ENCODE results near the gene TAS1R1.

DNA sequence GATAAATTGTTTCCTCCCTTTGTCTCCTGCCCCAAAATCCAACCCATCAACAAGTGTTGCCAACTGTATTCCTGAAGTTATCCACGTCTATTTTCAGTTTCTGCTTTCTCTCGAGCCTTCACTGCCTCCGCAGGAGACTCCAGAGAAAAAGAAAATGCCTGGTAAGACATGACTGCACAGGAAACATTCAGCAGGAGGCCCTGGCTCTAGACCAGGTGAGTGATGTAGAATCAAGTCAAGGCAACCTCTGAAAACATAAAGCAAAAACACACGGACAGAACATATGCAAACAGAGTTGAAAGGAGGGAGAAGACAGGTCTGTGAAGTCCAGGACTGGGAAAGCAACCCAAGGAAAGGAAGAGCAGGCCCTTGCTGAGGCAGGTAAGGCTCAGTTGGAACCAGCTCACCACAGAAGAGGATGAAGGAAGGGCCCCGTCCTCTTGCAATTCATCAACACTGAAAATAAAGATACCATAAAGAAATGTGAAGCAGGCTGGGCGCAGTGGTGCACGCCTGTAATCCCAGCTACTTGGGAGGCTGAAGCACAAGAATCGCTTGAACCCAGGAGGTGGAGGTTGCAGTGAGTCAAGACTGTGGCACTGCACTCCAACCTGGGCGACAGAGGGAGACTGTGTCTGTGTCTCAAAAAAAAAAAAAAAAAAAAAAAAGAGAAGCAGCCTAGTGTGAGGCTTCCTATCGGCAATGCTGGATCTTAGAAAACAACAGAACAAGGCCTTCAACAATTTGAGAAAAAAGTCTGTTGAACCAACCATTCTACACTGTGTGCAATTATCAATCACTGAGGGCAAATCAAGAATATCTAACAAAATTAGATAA, 9.6 kb upstream of the TAS1R1 start:
- no peak for TF ChIP-seq CHD1 (IDR thresholded peaks at IDR 0.05; ENCODE audit: low read depth, low read length)
- TF ChIP-seq POLR2A (IDR thresholded peaks at IDR 0.05; ENCODE audit: low read depth, low read length), result no peak
- TF ChIP-seq EP300 (IDR thresholded peaks at IDR 0.05; ENCODE audit: borderline replicate concordance in 1 of 2, control insufficient read depth in 1 of 2, low read depth in 2 of 2, low read length in 2 of 2), result no peak
- TF ChIP-seq, protein P1, sequence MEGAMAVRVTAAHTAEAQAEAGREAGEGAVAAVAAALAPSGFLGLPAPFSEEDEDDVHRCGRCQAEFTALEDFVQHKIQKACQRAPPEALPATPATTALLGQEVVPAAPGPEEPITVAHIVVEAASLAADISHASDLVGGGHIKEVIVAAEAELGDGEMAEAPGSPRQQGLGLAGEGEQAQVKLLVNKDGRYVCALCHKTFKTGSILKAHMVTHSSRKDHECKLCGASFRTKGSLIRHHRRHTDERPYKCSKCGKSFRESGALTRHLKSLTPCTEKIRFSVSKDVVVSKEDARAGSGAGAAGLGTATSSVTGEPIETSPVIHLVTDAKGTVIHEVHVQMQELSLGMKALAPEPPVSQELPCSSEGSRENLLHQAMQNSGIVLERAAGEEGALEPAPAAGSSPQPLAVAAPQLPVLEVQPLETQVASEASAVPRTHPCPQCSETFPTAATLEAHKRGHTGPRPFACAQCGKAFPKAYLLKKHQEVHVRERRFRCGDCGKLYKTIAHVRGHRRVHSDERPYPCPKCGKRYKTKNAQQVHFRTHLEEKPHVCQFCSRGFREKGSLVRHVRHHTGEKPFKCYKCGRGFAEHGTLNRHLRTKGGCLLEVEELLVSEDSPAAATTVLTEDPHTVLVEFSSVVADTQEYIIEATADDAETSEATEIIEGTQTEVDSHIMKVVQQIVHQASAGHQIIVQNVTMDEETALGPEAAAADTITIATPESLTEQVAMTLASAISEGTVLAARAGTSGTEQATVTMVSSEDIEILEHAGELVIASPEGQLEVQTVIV (IDR thresholded peaks at IDR 0.05; ENCODE audit: borderline replicate concordance, partially characterized antibody), result no peak
- TF ChIP-seq, protein P2, sequence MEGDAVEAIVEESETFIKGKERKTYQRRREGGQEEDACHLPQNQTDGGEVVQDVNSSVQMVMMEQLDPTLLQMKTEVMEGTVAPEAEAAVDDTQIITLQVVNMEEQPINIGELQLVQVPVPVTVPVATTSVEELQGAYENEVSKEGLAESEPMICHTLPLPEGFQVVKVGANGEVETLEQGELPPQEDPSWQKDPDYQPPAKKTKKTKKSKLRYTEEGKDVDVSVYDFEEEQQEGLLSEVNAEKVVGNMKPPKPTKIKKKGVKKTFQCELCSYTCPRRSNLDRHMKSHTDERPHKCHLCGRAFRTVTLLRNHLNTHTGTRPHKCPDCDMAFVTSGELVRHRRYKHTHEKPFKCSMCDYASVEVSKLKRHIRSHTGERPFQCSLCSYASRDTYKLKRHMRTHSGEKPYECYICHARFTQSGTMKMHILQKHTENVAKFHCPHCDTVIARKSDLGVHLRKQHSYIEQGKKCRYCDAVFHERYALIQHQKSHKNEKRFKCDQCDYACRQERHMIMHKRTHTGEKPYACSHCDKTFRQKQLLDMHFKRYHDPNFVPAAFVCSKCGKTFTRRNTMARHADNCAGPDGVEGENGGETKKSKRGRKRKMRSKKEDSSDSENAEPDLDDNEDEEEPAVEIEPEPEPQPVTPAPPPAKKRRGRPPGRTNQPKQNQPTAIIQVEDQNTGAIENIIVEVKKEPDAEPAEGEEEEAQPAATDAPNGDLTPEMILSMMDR (IDR thresholded peaks at IDR 0.05 in 2 of 3, conservative IDR thresholded peaks at IDR 0.05 in 1 of 3; ENCODE audit: control insufficient read depth in 2 of 3, extremely low read depth in 1 of 3, insufficient read depth in 1 of 3, low read depth in 3 of 3, low read length in 3 of 3), result no peak
- no peak for TF ChIP-seq POLR2AphosphoS5 (IDR thresholded peaks at IDR 0.05; ENCODE audit: low read length)
- no peak for TF ChIP-seq ZNF274 (IDR thresholded peaks at IDR 0.05; ENCODE audit: insufficient read depth, insufficient read length)
- no peak for TF ChIP-seq FOXM1 (IDR thresholded peaks at IDR 0.05; ENCODE audit: low read depth, low read length)
- TF ChIP-seq, protein P3, sequence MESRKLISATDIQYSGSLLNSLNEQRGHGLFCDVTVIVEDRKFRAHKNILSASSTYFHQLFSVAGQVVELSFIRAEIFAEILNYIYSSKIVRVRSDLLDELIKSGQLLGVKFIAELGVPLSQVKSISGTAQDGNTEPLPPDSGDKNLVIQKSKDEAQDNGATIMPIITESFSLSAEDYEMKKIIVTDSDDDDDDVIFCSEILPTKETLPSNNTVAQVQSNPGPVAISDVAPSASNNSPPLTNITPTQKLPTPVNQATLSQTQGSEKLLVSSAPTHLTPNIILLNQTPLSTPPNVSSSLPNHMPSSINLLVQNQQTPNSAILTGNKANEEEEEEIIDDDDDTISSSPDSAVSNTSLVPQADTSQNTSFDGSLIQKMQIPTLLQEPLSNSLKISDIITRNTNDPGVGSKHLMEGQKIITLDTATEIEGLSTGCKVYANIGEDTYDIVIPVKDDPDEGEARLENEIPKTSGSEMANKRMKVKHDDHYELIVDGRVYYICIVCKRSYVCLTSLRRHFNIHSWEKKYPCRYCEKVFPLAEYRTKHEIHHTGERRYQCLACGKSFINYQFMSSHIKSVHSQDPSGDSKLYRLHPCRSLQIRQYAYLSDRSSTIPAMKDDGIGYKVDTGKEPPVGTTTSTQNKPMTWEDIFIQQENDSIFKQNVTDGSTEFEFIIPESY (IDR thresholded peaks at IDR 0.05), result no peak
- no peak for TF ChIP-seq YY1 (IDR thresholded peaks at IDR 0.05; ENCODE audit: low read depth, low read length)
- no peak for TF ChIP-seq HCFC1 (IDR thresholded peaks at IDR 0.05; ENCODE audit: low read length)

All from GM12878 (cell line).